Endothelial cell of umbilical vein (primary cell): ENCODE data around the gene BCO2. TPM values are rescaled to one million over a fixed set of nuclear protein-coding genes. Genes with fewer than 3 reads are reported as not detected.

ENCODE experiments used
- BruUV-seq: library from RNA; stranded (reverse); fragments of 400-500 nt; replicated peaks from 2 replicates; lab custom pipeline; 2021; lab: Mats Ljungman, UMichigan
- CTCF ChIA-PET: fragments of 300-600, 350-600 bp; sonication (Branson Sonifier 250); formaldehyde crosslinking; loops from one replicate; lab custom pipeline; 2021; ENCODE audit warnings: antibody characterized with exemption, inconsistent platforms; lab: Charles Lee
- POLR2A ChIA-PET: fragments of 300-600, 350-600 bp; sonication (Branson Sonifier 250); formaldehyde crosslinking; loops from one replicate; lab custom pipeline; 2021; ENCODE audit warnings: antibody characterized with exemption, inconsistent platforms; lab: Charles Lee
- DNase-seq: peaks from one replicate; pipeline ENCODE4 v3.0.0-alpha.2; 2011; ENCODE audit warnings: low read depth, low spot score
- FAIRE-seq: peaks from 2 replicates; lab custom pipeline; 2011; peaks lifted over from hg19 to GRCh38; lab: Jason Lieb, UNC
- H2AFZ ChIP-seq: 2 replicates; pipeline ENCODE4 v1.6.0; 2012; ENCODE audit warnings: low read depth, low read length, control low read depth, inconsistent platforms
- H3K27ac ChIP-seq: 2 replicates; pipeline ENCODE4 v1.5.1; 2011; ENCODE audit warnings: low read depth, mild to moderate bottlenecking, control low read depth, low read length, moderate library complexity; ENCODE audit not compliant: insufficient read depth
- H3K27me3 ChIP-seq, 2 experiments: 2 replicates each; pipeline versions ENCODE4 v1.6.0 to v1.6.1; 2011; ENCODE audit warnings: low read length in 2 of 2, mixed read lengths in 1 of 2; ENCODE audit not compliant: control insufficient read depth in 2 of 2, insufficient read depth in 2 of 2
- H3K36me3 ChIP-seq, 2 experiments: 2 replicates in 1 of 2; 3 replicates in 1 of 2; pipeline ENCODE4 v1.5.1; 2011; ENCODE audit warnings: low read length in 2 of 2, mild to moderate bottlenecking in 1 of 2, moderate library complexity in 1 of 2; ENCODE audit not compliant: control insufficient read depth in 2 of 2, insufficient read depth in 2 of 2; ENCODE audit errors: extremely low read depth in 1 of 2
- H3K4me1 ChIP-seq: 3 replicates; pipeline ENCODE4 v1.5.1; 2011; ENCODE audit warnings: mild to moderate bottlenecking, low read length; ENCODE audit not compliant: control insufficient read depth, insufficient read depth; ENCODE audit errors: extremely low read depth
- H3K4me2 ChIP-seq: 2 replicates; pipeline ENCODE4 v1.6.1; 2011; ENCODE audit warnings: low read length, control low read depth, mixed read lengths; ENCODE audit not compliant: insufficient read depth
- H3K4me3 ChIP-seq, 3 experiments: fragments of 200-600 bp in 1 of 3; sonication (generic), shearing (Covaris generic) in 1 of 3; replicated peaks in 1 of 3; 2 replicates each; pipeline ENCODE4 v1.5.1; 2011 to 2016; ENCODE audit warnings: control low read depth in 3 of 3, low read length in 3 of 3, mild to moderate bottlenecking in 2 of 3, inconsistent platforms in 1 of 3, low read depth in 1 of 3, moderate library complexity in 1 of 3; ENCODE audit not compliant: insufficient read depth in 1 of 3
- H3K79me2 ChIP-seq: 2 replicates; pipeline ENCODE4 v1.6.0; 2012; ENCODE audit warnings: low read length, inconsistent platforms; ENCODE audit not compliant: control insufficient read depth, insufficient read depth
- H3K9ac ChIP-seq: replicated peaks from 2 replicates; pipeline ENCODE3; 2011; ENCODE audit warnings: low read length, control low read depth; ENCODE audit not compliant: insufficient read depth; ENCODE audit errors: extremely low read depth
- H3K9me1 ChIP-seq: replicated peaks from 3 replicates; pipeline ENCODE4 v1.6.0; 2011; ENCODE audit warnings: mild to moderate bottlenecking, low read length; ENCODE audit not compliant: control insufficient read depth, insufficient read depth; ENCODE audit errors: extremely low read depth
- H3K9me3 ChIP-seq: replicated peaks from 2 replicates; pipeline ENCODE4 v1.5.1; 2012; ENCODE audit warnings: low read length, inconsistent platforms; ENCODE audit not compliant: control insufficient read depth, insufficient read depth
- H4K20me1 ChIP-seq: replicated peaks from 2 replicates; pipeline ENCODE3; 2011; ENCODE audit warnings: mild to moderate bottlenecking, low read length; ENCODE audit not compliant: control insufficient read depth, insufficient read depth; ENCODE audit errors: extremely low read depth
- EZH2 ChIP-seq: IDR thresholded peaks from 2 replicates; pipeline ENCODE4 v1.6.1; 2012; ENCODE audit warnings: borderline replicate concordance, low read depth, mild to moderate bottlenecking, moderate library complexity, low read length, inconsistent platforms; ENCODE audit not compliant: severe bottlenecking
- FOS ChIP-seq: IDR thresholded peaks from 2 replicates; pipeline ENCODE4 v1.6.1; 2011; ENCODE audit warnings: mild to moderate bottlenecking, low read length, moderate library complexity, borderline replicate concordance; ENCODE audit not compliant: insufficient read depth
- GATA2 ChIP-seq: IDR thresholded peaks from 2 replicates; pipeline ENCODE4 v1.7.0; 2011; ENCODE audit warnings: low read depth, mild to moderate bottlenecking, moderate library complexity, mixed read lengths, low read length; ENCODE audit not compliant: insufficient read length, insufficient read depth
- JUN ChIP-seq: IDR thresholded peaks from 2 replicates; pipeline ENCODE4 v1.6.1; 2011; ENCODE audit warnings: borderline replicate concordance, low read depth; ENCODE audit not compliant: insufficient read length, insufficient read depth
- MYC ChIP-seq: IDR thresholded peaks from one replicate; pipeline ENCODE4 v1.6.1; 2011; ENCODE audit warnings: mild to moderate bottlenecking, low read depth, low read length
- POLR2A ChIP-seq: IDR thresholded peaks from 2 replicates; pipeline ENCODE4 v1.6.1; 2012; ENCODE audit warnings: low read depth, mild to moderate bottlenecking, control low read depth, low read length
- POLR2AphosphoS5 ChIP-seq: IDR thresholded peaks from 2 replicates; pipeline ENCODE4 v1.6.1; 2012; ENCODE audit warnings: low read depth, mild to moderate bottlenecking, control low read depth, low read length, moderate library complexity; ENCODE audit not compliant: insufficient read depth
- dilution Hi-C: fragments of 300-500 bp; cut with MboI; formaldehyde crosslinking; loops from one replicate; pipeline ENCODE4 v1.15.0; 2019; ENCODE audit warnings: low sequenced_read_pairs; ENCODE audit not compliant: extremely low pct_ligation_motif_present
- intact Hi-C: fragments of 100-400 bp; cut with micrococcal nuclease; formaldehyde crosslinking; loops from one replicate; pipeline ENCODE4 v1.10.0; 2022
- polyA plus RNA-seq, 4 experiments: library from polyadenylated mRNA; depleted of rRNA in 3 of 4; stranded (reverse) in 3 of 4; unstranded in 1 of 4; fragments of >200 nt; gene quantifications; 2 replicates each; pipeline versions ENCODE4 v1.2.1 to v1.2.3, GENCODE V29; 2011 to 2012; ENCODE audit warnings: missing spikeins in 1 of 4
- total RNA-seq: library from RNA; stranded (reverse); gene quantifications from 2 replicates; pipeline ENCODE4 v1.2.3, GENCODE V29; 2021
- TF ChIP-seq, protein P1 (sequence below), 2 donors: IDR thresholded peaks; 1 replicate in 1 of 2; 2 replicates in 1 of 2; pipeline ENCODE4 v1.5.1; 2011; ENCODE audit warnings: low read length in 2 of 2, mild to moderate bottlenecking in 2 of 2, moderate library complexity in 2 of 2, control low read depth in 1 of 2, inconsistent platforms in 1 of 2, low read depth in 1 of 2; ENCODE audit not compliant: insufficient read depth in 1 of 2; ENCODE audit errors: extremely low read depth in 1 of 2
- TF ChIP-seq, protein P2 (sequence below): IDR thresholded peaks from 2 replicates; pipeline ENCODE4 v1.6.1; 2011; ENCODE audit not compliant: insufficient read depth, insufficient read length

Gene BCO2
- total and polyA plus RNA-seq, 2 donors (not counting 3 experiments of a cell fraction or from before 2014, with no cell fraction given), result 0.58 to 1.9 TPM

DNA sequence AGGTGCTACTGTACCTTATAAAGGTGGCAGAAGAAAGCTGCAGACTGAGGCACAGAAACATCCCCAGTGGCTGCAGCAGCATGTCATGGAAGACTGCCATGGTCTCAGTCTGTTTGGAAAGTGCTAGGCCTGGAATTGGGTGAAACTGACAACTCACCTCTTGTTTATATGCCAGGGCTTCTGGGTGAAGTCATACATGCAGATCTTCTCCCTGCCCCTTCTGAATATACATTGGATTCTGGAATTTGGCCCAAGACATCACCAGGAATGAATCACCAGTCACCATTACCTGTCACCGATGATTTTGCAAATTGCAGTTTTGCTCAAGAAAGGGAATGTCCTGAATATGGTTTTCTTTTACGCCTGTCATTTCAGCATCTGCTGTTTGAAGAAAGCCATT lies 85.2 kb downstream of the BCO2 start, which contains the start of gene PLET1:
TSS of gene PLET1 (minus strand) at position 371 of the 400 bp plus-strand sequence. CDS start at position 100, 271 bp downstream.
- no peaks in the 10 kb centered on the region for H3K9me1 ChIP-seq
- no peaks in the 10 kb centered on the region for H3K27me3 ChIP-seq
- TF ChIP-seq, protein P1, sequence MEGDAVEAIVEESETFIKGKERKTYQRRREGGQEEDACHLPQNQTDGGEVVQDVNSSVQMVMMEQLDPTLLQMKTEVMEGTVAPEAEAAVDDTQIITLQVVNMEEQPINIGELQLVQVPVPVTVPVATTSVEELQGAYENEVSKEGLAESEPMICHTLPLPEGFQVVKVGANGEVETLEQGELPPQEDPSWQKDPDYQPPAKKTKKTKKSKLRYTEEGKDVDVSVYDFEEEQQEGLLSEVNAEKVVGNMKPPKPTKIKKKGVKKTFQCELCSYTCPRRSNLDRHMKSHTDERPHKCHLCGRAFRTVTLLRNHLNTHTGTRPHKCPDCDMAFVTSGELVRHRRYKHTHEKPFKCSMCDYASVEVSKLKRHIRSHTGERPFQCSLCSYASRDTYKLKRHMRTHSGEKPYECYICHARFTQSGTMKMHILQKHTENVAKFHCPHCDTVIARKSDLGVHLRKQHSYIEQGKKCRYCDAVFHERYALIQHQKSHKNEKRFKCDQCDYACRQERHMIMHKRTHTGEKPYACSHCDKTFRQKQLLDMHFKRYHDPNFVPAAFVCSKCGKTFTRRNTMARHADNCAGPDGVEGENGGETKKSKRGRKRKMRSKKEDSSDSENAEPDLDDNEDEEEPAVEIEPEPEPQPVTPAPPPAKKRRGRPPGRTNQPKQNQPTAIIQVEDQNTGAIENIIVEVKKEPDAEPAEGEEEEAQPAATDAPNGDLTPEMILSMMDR (IDR thresholded peaks at IDR 0.05; ENCODE audit: extremely low read depth in 1 of 2, insufficient read depth in 1 of 2, low read depth in 1 of 2, low read length in 2 of 2), result no peak
- TF ChIP-seq POLR2A, result no peak
- no peak for TF ChIP-seq GATA2
- TF ChIP-seq MYC, result no peak
- TF ChIP-seq JUN, result no peak
- TF ChIP-seq, protein P2, sequence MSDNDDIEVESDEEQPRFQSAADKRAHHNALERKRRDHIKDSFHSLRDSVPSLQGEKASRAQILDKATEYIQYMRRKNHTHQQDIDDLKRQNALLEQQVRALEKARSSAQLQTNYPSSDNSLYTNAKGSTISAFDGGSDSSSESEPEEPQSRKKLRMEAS, result no peak
- TF ChIP-seq EZH2, result no peak
- TF ChIP-seq FOS, result no peak
- no peak for TF ChIP-seq POLR2AphosphoS5
- DNase-seq (no peak), FAIRE-seq (no peak)
- no peaks in the 10 kb centered on the region for H3K36me3 ChIP-seq
- H2AFZ ChIP-seq, result no peak within 1 kb of the TSS
- no peak within 1 kb of the TSS for H3K9ac ChIP-seq
- H3K4me2 ChIP-seq, result no peak within 1 kb of the TSS
- H3K4me1 ChIP-seq, result peaks cover 5% of the 10 kb centered on the region
- H3K79me2 ChIP-seq, result no peaks in the 10 kb centered on the region
- dilution Hi-C loops (no loop called here), intact Hi-C loops (no loop called here)
- ChIA-PET CTCF (interaction anchor here (1.4 kb wide), 2 partner anchors 9 to 19 kb away, joined by 4 to 6 read pairs; no protein-coding TSS in a partner anchor), POLR2A (no interaction called here)
- no peaks in the 10 kb centered on the region for H4K20me1 ChIP-seq
- H3K27ac ChIP-seq, result no peak within 1 kb of the TSS
- BruUV-seq, result no TSS peak
- H3K9me3 ChIP-seq, result no peaks in the 10 kb centered on the region
- no peak within 1 kb of the TSS for H3K4me3 ChIP-seq
